HepG2 (cell line): ENCODE data around the gene GLYATL3. TPM values are rescaled to one million over a fixed set of nuclear protein-coding genes. Genes with fewer than 3 reads are reported as not detected.

Experiments used
- ESRRA ChIP-seq: sonication (generic); formaldehyde crosslinking; IDR thresholded peaks from 2 replicates; pipeline ENCODE4 v1.5.1; 2020; ENCODE audit warnings: mild to moderate bottlenecking, low read depth, missing genetic modification reagents
- FOSL1 ChIP-seq: sonication (generic); formaldehyde crosslinking; IDR thresholded peaks from 2 replicates; pipeline ENCODE4 v1.9.0; 2021; ENCODE audit warnings: missing genetic modification reagents, borderline replicate concordance
- FOXJ3 ChIP-seq: sonication (generic); formaldehyde crosslinking; IDR thresholded peaks from 2 replicates; pipeline ENCODE4 v1.4.0; 2020; ENCODE audit warnings: missing genetic modification reagents, mild to moderate bottlenecking, borderline replicate concordance
- HDAC1 ChIP-seq: sonication (generic); formaldehyde crosslinking; IDR thresholded peaks from 2 replicates; pipeline ENCODE4 v1.5.1; 2020; ENCODE audit warnings: mild to moderate bottlenecking, missing genetic modification reagents
- HNRNPL ChIP-seq: fragments of 200-400 bp; formaldehyde crosslinking; IDR thresholded peaks from 2 replicates; pipeline ENCODE4 v1.6.1; 2017; ENCODE audit warnings: mild to moderate bottlenecking, low read depth, low read length
- KAT2B ChIP-seq: fragments of 150-350 bp; IDR thresholded peaks from 2 replicates; pipeline ENCODE4 v1.6.1; 2014; ENCODE audit warnings: low read depth, low read length, borderline replicate concordance
- MAZ ChIP-seq, 2 experiments: sonication (generic) in 1 of 2; formaldehyde crosslinking in 1 of 2; IDR thresholded peaks; 2 replicates each; pipeline versions ENCODE4 v1.5.0 to v1.6.1; 2012 to 2020; ENCODE audit warnings: low read depth in 2 of 2, mild to moderate bottlenecking in 2 of 2, borderline replicate concordance in 1 of 2, improper control_type of control experiment in 1 of 2, low read length in 1 of 2, missing genetic modification reagents in 1 of 2, moderate library complexity in 1 of 2
- MED8 ChIP-seq: sonication (generic); formaldehyde crosslinking; IDR thresholded peaks from 2 replicates; pipeline ENCODE4 v1.8.1; 2023; ENCODE audit warnings: mild to moderate bottlenecking, missing genetic modification reagents; ENCODE audit not compliant: insufficient replicate concordance
- MEIS2 ChIP-seq: sonication (generic); formaldehyde crosslinking; IDR thresholded peaks from 2 replicates; pipeline ENCODE4 v1.9.0; 2021; ENCODE audit warnings: mild to moderate bottlenecking, missing genetic modification reagents
- MYC ChIP-seq: sonication (generic); formaldehyde crosslinking; IDR thresholded peaks from 2 replicates; pipeline ENCODE4 v1.9.0; 2021; ENCODE audit warnings: missing genetic modification reagents, borderline replicate concordance
- NFIC ChIP-seq: IDR thresholded peaks from 2 replicates; pipeline ENCODE4 v1.6.1; 2012; ENCODE audit warnings: mild to moderate bottlenecking, low read length, inconsistent platforms
- NFKB2 ChIP-seq: sonication (generic); formaldehyde crosslinking; IDR thresholded peaks from 2 replicates; pipeline ENCODE4 v1.4.0; 2020; ENCODE audit warnings: missing genetic modification reagents, borderline replicate concordance
- PHF21A ChIP-seq: sonication (generic); formaldehyde crosslinking; IDR thresholded peaks from 2 replicates; pipeline ENCODE4 v1.5.0; 2020; ENCODE audit warnings: mild to moderate bottlenecking, missing genetic modification reagents
- STAT5B ChIP-seq: sonication (generic); formaldehyde crosslinking; IDR thresholded peaks from 2 replicates; pipeline ENCODE4 v1.4.0; 2020; ENCODE audit warnings: missing genetic modification reagents
- TBX3 ChIP-seq: fragments of 450-650 bp; IDR thresholded peaks from 2 replicates; pipeline ENCODE4 v1.6.1; 2017; ENCODE audit warnings: antibody characterized with exemption, mild to moderate bottlenecking, inconsistent platforms, borderline replicate concordance
- ZFYVE20 ChIP-seq: sonication (generic); formaldehyde crosslinking; IDR thresholded peaks from 2 replicates; pipeline ENCODE4 v1.8.0; 2023; ENCODE audit warnings: low read depth, mild to moderate bottlenecking, moderate library complexity, missing genetic modification reagents, borderline replicate concordance
- ZNF232 ChIP-seq: sonication (generic); formaldehyde crosslinking; IDR thresholded peaks from 2 replicates; pipeline ENCODE4 v1.4.0; 2020; ENCODE audit warnings: missing genetic modification reagents, borderline replicate concordance
- ZNF451 ChIP-seq: sonication (generic); formaldehyde crosslinking; IDR thresholded peaks from 2 replicates; pipeline ENCODE4 v1.5.0; 2020; ENCODE audit warnings: mild to moderate bottlenecking, missing genetic modification reagents
- ZNF468 ChIP-seq: sonication (generic); formaldehyde crosslinking; IDR thresholded peaks from 2 replicates; pipeline ENCODE4 v1.8.0; 2022; ENCODE audit warnings: mild to moderate bottlenecking, moderate library complexity, missing genetic modification reagents
- polyA plus RNA-seq, 8 experiments: library from polyadenylated mRNA; depleted of rRNA in 3 of 8; stranded (reverse) in 7 of 8; unstranded in 1 of 8; fragments of >200 nt; fragmentation: Illumina TruSeq in 4 of 8; extraction: Trizol in 4 of 8; gene quantifications; 2 replicates each; pipeline versions ENCODE4 v1.2.1 to v1.2.3, GENCODE V29; 2011 to 2016; ENCODE audit warnings: low read depth in 4 of 8, missing spikeins in 1 of 8, mixed read lengths in 1 of 8; ENCODE audit not compliant: insufficient read depth in 1 of 8
- total RNA-seq, 5 experiments: library from RNA; depleted of rRNA; stranded (reverse); fragments of >200 nt; fragmentation: Illumina TruSeq; extraction: Trizol; gene quantifications; 2 replicates each; pipeline ENCODE4 v1.2.3, GENCODE V29; 2016; ENCODE audit warnings: low read depth in 1 of 5
- TF ChIP-seq, protein P1 (sequence below): IDR thresholded peaks from 2 replicates; pipeline ENCODE4 v1.6.1; 2016; ENCODE audit warnings: control low read depth
- TF ChIP-seq, protein P2 (sequence below): sonication (generic); formaldehyde crosslinking; IDR thresholded peaks from 2 replicates; pipeline ENCODE4 v1.4.0; 2020; ENCODE audit warnings: mild to moderate bottlenecking, missing genetic modification reagents

Gene GLYATL3
- total and polyA plus RNA-seq, 2 of the 13 experiments (the other 11 are each of a cell fraction or from before 2014, with no cell fraction given) = 0.05 TPM; not detected in 1

DNA sequence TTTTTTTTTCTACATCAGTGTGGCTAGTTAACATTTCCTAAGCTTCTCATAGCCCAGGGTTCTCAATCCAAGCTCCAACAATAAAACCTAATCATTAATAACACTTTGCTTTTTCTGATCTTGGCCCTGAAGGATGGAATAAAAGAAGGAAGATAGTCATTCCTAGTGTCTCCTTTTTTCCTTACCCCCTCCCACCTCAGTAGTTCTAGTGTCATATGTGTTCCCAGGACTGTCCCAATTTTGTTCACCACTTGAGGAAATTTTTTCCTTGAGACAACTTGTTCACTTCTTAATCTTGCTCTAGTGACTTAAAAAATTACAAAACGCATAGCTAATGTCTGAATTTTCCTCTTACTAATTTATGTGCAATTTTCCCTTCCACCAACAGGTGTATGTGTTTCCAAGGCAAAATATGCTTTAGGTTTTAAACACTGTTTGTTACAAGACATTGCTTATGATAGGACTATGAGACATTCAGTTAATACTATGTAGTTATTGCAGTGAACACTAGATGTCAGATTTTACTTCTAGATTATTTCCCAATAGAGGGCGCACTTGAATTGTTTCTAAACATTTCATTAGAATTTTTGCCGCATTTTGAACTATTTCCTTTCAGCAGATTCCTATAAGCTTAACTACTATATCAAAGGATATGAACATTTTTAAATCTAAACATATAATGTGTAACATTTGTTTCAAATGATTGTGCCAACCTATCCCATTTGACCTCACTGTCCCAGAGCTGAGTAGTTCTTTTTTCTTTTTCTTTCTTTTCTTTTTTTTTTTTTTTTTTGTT lies 32.2 kb downstream of the GLYATL3 start (continued):
- no peak for TF ChIP-seq ZFYVE20 (CRISPR knock-in tag)
- TF ChIP-seq NFKB2 = no peak
- TF ChIP-seq ZNF232 (CRISPR knock-in tag) = no peak
- no peak for TF ChIP-seq NFIC
- no peak for TF ChIP-seq STAT5B (CRISPR knock-in tag)
- no peak for TF ChIP-seq TBX3
- TF ChIP-seq KAT2B = no peak
- no peak for TF ChIP-seq ESRRA (CRISPR knock-in tag)
- no peak for TF ChIP-seq MEIS2
- TF ChIP-seq, protein P1, sequence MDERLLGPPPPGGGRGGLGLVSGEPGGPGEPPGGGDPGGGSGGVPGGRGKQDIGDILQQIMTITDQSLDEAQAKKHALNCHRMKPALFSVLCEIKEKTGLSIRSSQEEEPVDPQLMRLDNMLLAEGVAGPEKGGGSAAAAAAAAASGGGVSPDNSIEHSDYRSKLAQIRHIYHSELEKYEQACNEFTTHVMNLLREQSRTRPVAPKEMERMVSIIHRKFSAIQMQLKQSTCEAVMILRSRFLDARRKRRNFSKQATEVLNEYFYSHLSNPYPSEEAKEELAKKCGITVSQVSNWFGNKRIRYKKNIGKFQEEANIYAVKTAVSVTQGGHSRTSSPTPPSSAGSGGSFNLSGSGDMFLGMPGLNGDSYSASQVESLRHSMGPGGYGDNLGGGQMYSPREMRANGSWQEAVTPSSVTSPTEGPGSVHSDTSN (CRISPR knock-in tag) = no peak
- TF ChIP-seq HNRNPL = no peak
- TF ChIP-seq HDAC1 (CRISPR knock-in tag) = no peak
- no peak for TF ChIP-seq FOSL1 (CRISPR knock-in tag)
- no peak for TF ChIP-seq MED8 (CRISPR knock-in tag)
- no peak for TF ChIP-seq PHF21A (CRISPR knock-in tag)
- no peak for TF ChIP-seq MYC
- TF ChIP-seq ZNF451 (CRISPR knock-in tag) = no peak
- TF ChIP-seq ZNF468 (CRISPR knock-in tag) = no peak
- TF ChIP-seq MAZ (IDR thresholded peaks at IDR 0.05; ENCODE audit: borderline replicate concordance, low read depth, low read length) = no peak
- no peak for TF ChIP-seq MAZ (CRISPR knock-in tag; IDR thresholded peaks at IDR 0.05; ENCODE audit: low read depth)
- TF ChIP-seq FOXJ3 = no peak
- TF ChIP-seq, protein P2, sequence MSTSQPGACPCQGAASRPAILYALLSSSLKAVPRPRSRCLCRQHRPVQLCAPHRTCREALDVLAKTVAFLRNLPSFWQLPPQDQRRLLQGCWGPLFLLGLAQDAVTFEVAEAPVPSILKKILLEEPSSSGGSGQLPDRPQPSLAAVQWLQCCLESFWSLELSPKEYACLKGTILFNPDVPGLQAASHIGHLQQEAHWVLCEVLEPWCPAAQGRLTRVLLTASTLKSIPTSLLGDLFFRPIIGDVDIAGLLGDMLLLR (CRISPR knock-in tag) = no peak
